Erythroblast (primary cell): ENCODE results near the gene COL13A1.

Source experiments
- GATA1 ChIP-seq: IDR thresholded peaks from 2 replicates; pipeline ENCODE4 v1.6.1; 2011; ENCODE audit warnings: low read depth, mild to moderate bottlenecking, control low read depth, low read length, moderate library complexity
- POLR2A ChIP-seq: IDR thresholded peaks from 2 replicates; pipeline ENCODE4 v1.6.1; 2011; ENCODE audit warnings: mild to moderate bottlenecking, low read length

GRCh38 chr10:69826789-69827554 lies 25.3 kb downstream of the COL13A1 start:
- TF ChIP-seq POLR2A (no peak), GATA1 (no peak)
